Measurements from ENCODE around the gene CDCA7.

GRCh38 chr2:173387079-173387478 lies 32.4 kb downstream of the CDCA7 start:
- TF ChIP-seq CTCF (IDR thresholded peaks at IDR 0.05; ENCODE audit: low read length) (no peak), EZH2 (IDR thresholded peaks at IDR 0.05; ENCODE audit: borderline replicate concordance, low read length) (no peak)

Data from OCI-LY1 (cell line).